ENCODE results near the gene LCE1D.

Gene LCE1D

DNA sequence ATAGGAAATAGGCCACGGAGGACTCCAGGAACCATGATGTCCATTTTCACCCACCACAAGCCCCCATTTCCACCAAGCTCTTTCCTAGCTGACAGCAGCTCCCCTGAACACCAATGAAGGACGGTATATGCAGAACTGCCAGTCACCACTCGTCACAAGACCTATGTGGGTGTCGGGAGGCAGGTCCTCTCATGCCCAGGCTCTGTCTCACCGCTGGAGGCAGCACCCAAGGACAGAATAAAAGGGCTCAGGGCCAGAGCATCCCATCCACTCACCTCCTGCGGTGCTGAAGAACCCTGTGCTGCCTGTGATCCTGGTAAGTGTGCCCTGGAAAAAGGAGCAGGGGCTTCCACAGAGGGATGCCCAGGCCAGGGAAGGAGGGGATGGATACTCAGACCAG lies 21.6 kb upstream of the LCE1D start, which contains the start of gene LCE1F:
Gene LCE1F, plus strand, starts transcription at position 266 of the 400 bp plus-strand sequence. CDS start 1,232 bp downstream, outside the sequence.
- H3K9me3 ChIP-seq (ENCODE audit: control insufficient read depth, low read length) = no peaks in the 10 kb centered on the region
- no peaks in the 10 kb centered on the region for H3K4me1 ChIP-seq (ENCODE audit: control insufficient read depth, insufficient read depth, low read length)
- no peak within 1 kb of the TSS for H3K4me3 ChIP-seq (ENCODE audit: low read length)
- H3K27me3 ChIP-seq (ENCODE audit: control insufficient read depth, insufficient read depth, low read length) = no peaks in the 10 kb centered on the region
- H3K9ac ChIP-seq (ENCODE audit: low read length) = no peak within 1 kb of the TSS
- H3K36me3 ChIP-seq (ENCODE audit: control insufficient read depth, insufficient read depth, low read length) = no peaks in the 10 kb centered on the region

GRCh38 chr1:152776361-152776760 lies 20.2 kb upstream of the LCE1D start:
- Histone ChIP-seq H3K9ac (ENCODE audit: low read length) (no peak overlapping the region), H3K27me3 (ENCODE audit: control insufficient read depth, insufficient read depth, low read length) (no peaks in the 10 kb centered on the region), H3K36me3 (ENCODE audit: control insufficient read depth, insufficient read depth, low read length) (no peaks in the 10 kb centered on the region), H3K4me3 (ENCODE audit: low read length) (no peak overlapping the region), H3K4me1 (ENCODE audit: control insufficient read depth, insufficient read depth, low read length) (no peaks in the 10 kb centered on the region), H3K9me3 (ENCODE audit: control insufficient read depth, low read length) (no peaks in the 10 kb centered on the region)

GRCh38 chr1:152777510-152778137 lies 18.9 kb upstream of the LCE1D start:
- Histone ChIP-seq H3K9ac (ENCODE audit: low read length) (no peak overlapping the region), H3K36me3 (ENCODE audit: control insufficient read depth, insufficient read depth, low read length) (no peaks in the 10 kb centered on the region), H3K27me3 (ENCODE audit: control insufficient read depth, insufficient read depth, low read length) (no peaks in the 10 kb centered on the region), H3K9me3 (ENCODE audit: control insufficient read depth, low read length) (no peaks in the 10 kb centered on the region), H3K4me1 (ENCODE audit: control insufficient read depth, insufficient read depth, low read length) (no peaks in the 10 kb centered on the region), H3K4me3 (ENCODE audit: low read length) (no peak overlapping the region)

DNA sequence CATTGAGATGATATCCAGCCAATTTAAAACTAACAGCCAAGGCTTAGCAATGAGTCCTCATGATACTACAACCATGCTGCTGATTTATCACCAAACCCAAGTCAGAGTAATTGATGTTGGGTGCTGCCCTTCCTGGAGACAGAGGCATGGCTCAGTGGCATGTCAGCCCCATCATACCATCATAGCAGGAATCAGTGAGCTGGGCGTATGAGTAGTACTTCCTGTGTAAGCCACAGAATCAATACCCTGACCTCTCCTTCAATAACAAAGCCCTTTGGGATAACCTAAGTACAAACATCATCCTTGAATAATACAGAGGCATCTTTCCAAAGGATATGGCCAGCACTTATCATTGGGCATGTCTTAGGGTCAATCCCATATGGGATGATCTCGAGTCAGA lies 13.4 kb upstream of the LCE1D start:
- no peaks in the 10 kb centered on the region for H3K9me3 ChIP-seq (ENCODE audit: control insufficient read depth, low read length)
- H3K36me3 ChIP-seq (ENCODE audit: control insufficient read depth, insufficient read depth, low read length) = no peaks in the 10 kb centered on the region
- peaks cover 3% of the 10 kb centered on the region for H3K4me1 ChIP-seq (ENCODE audit: control insufficient read depth, insufficient read depth, low read length)
- no peak overlapping the region for H3K9ac ChIP-seq (ENCODE audit: low read length)
- no peak overlapping the region for H3K4me3 ChIP-seq (ENCODE audit: low read length)
- no peaks in the 10 kb centered on the region for H3K27me3 ChIP-seq (ENCODE audit: control insufficient read depth, insufficient read depth, low read length)

DNA sequence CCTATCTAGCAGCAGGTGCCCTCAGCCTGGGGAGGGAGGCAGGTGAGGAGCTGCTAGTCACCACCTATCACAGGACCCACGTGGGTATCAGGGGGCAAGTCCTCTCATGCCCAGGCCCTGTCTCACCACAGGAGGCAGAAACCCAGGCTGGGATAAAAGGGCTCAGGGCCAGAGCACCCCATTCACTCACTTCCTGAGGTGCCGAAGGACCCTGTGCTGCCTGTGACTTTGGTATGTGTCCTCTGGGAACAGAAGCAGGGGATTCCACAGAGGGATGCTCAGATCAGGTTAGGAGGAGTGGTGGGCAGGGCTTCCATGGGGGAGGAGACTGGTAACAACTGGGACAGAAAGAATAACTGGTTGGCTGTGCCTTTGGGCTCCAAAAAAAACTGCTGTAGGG lies 10.4 kb upstream of the LCE1D start, which contains the start of gene LCE1E:
Gene LCE1E, plus strand, starts transcription at position 181 of the 400 bp plus-strand sequence. CDS start 1,043 bp downstream, outside the sequence.
- Histone ChIP-seq H3K27me3 (ENCODE audit: control insufficient read depth, insufficient read depth, low read length) (no peaks in the 10 kb centered on the region), H3K9me3 (ENCODE audit: control insufficient read depth, low read length) (no peaks in the 10 kb centered on the region), H3K9ac (ENCODE audit: low read length) (no peak within 1 kb of the TSS), H3K4me1 (ENCODE audit: control insufficient read depth, insufficient read depth, low read length) (peaks cover 3% of the 10 kb centered on the region), H3K36me3 (ENCODE audit: control insufficient read depth, insufficient read depth, low read length) (no peaks in the 10 kb centered on the region), H3K4me3 (ENCODE audit: low read length) (no peak within 1 kb of the TSS)

DNA sequence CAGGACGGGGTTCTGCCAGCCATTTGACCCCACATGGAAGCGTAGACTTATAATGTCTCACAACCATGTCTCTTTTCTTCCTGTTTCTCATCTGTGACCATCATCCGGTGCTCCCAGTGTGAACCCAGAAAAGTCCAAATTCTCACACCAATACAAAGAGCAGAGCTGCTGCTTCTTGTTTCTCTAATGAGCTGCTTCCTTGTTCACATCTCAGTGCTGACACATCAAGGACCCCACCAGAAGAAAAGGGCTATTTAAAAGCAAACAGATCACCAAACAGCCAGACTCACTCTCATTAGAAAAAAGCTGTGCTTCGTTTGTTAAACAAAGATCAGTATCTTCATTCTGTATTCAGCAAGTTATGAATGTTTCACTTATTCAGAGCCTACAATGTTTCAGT lies 835 bp upstream of the LCE1D start:
- Histone ChIP-seq H3K27me3 (ENCODE audit: control insufficient read depth, insufficient read depth, low read length) (no peaks in the 10 kb centered on the region), H3K4me3 (ENCODE audit: low read length) (no peak overlapping the region), H3K9ac (ENCODE audit: low read length) (no peak overlapping the region), H3K36me3 (ENCODE audit: control insufficient read depth, insufficient read depth, low read length) (no peaks in the 10 kb centered on the region), H3K4me1 (ENCODE audit: control insufficient read depth, insufficient read depth, low read length) (no peaks in the 10 kb centered on the region), H3K9me3 (ENCODE audit: control insufficient read depth, low read length) (no peaks in the 10 kb centered on the region)

GRCh38 chr1:152801333-152801732 lies 4.8 kb downstream of the LCE1D start:
- Histone ChIP-seq H3K27me3 (ENCODE audit: control insufficient read depth, insufficient read depth, low read length) (no peaks in the 10 kb centered on the region), H3K36me3 (ENCODE audit: control insufficient read depth, insufficient read depth, low read length) (no peaks in the 10 kb centered on the region), H3K4me1 (ENCODE audit: control insufficient read depth, insufficient read depth, low read length) (no peaks in the 10 kb centered on the region)

DNA sequence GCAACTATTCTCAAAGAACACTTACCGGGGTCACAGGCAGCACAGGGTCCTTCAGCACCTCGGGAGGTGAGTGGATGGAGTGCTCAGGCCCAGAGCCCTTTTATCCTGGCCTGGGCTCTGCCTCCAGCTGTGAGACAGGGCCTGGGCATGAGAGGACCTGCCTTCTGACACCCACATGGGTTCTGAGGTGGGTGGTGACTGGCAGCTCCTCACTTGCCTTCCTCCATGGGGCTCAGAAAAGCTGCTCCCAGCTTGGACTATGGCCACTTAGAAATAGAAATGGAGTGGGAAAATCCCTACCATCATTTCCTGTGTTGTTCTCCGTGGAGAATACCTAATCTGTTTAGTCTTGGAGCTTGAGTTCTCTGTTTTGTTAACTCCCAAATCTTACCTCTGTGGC lies 10.1 kb downstream of the LCE1D start, which contains the start of gene LCE1C:
Gene LCE1C, minus strand, starts transcription at position 76 of the 400 bp plus-strand sequence. CDS start 1,173 bp downstream, outside the sequence.
- no peaks in the 10 kb centered on the region for H3K27me3 ChIP-seq (ENCODE audit: control insufficient read depth, insufficient read depth, low read length)
- H3K9me3 ChIP-seq (ENCODE audit: control insufficient read depth, low read length) = no peaks in the 10 kb centered on the region
- no peak within 1 kb of the TSS for H3K9ac ChIP-seq (ENCODE audit: low read length)
- H3K4me3 ChIP-seq (ENCODE audit: low read length) = no peak within 1 kb of the TSS
- no peaks in the 10 kb centered on the region for H3K4me1 ChIP-seq (ENCODE audit: control insufficient read depth, insufficient read depth, low read length)
- no peaks in the 10 kb centered on the region for H3K36me3 ChIP-seq (ENCODE audit: control insufficient read depth, insufficient read depth, low read length)

More at GRCh38 chr1:152801333-152801732, 4.8 kb downstream of the LCE1D start:
- Histone ChIP-seq H3K9me3 (ENCODE audit: control insufficient read depth, low read length) (no peaks in the 10 kb centered on the region), H3K4me3 (ENCODE audit: low read length) (no peak overlapping the region), H3K9ac (ENCODE audit: low read length) (no peak overlapping the region)

GRCh38 chr1:152811050-152811449 lies 14.5 kb downstream of the LCE1D start:
- H3K9ac ChIP-seq (ENCODE audit: low read length) = no peak overlapping the region
- no peaks in the 10 kb centered on the region for H3K36me3 ChIP-seq (ENCODE audit: control insufficient read depth, insufficient read depth, low read length)
- no peaks in the 10 kb centered on the region for H3K9me3 ChIP-seq (ENCODE audit: control insufficient read depth, low read length)
- no peaks in the 10 kb centered on the region for H3K4me1 ChIP-seq (ENCODE audit: control insufficient read depth, insufficient read depth, low read length)
- H3K27me3 ChIP-seq (ENCODE audit: control insufficient read depth, insufficient read depth, low read length) = no peaks in the 10 kb centered on the region
- H3K4me3 ChIP-seq (ENCODE audit: low read length) = no peak overlapping the region

DNA sequence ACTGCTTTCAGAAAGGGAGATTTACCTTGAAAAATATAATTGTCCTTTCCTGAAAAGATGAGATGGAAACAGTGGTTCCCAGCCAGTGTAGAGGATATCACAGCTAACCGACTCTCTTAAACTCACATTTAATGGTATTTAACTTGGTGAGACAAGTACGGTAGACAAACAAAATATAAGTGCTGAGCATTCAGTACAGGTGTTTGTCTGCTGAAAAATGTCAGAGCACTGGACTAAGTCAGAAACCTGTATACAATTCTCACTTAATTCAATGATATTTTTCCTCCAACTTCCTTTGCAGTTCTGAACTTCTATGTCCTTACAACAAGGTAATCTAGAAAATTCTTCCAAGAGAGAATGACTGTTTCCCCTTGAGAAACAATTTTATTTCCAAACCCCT lies 15.2 kb downstream of the LCE1D start, which contains the start of gene LCE1B:
Gene LCE1B, plus strand, starts transcription at position 301 of the 400 bp plus-strand sequence. CDS start 476 bp downstream, outside the sequence.
- Histone ChIP-seq H3K36me3 (ENCODE audit: control insufficient read depth, insufficient read depth, low read length) (no peaks in the 10 kb centered on the region), H3K4me3 (ENCODE audit: low read length) (no peak within 1 kb of the TSS), H3K4me1 (ENCODE audit: control insufficient read depth, insufficient read depth, low read length) (no peaks in the 10 kb centered on the region), H3K9me3 (ENCODE audit: control insufficient read depth, low read length) (no peaks in the 10 kb centered on the region), H3K27me3 (ENCODE audit: control insufficient read depth, insufficient read depth, low read length) (no peaks in the 10 kb centered on the region), H3K9ac (ENCODE audit: low read length) (no peak within 1 kb of the TSS)

GRCh38 chr1:152817309-152817708 lies 20.8 kb downstream of the LCE1D start:
- Histone ChIP-seq H3K36me3 (ENCODE audit: control insufficient read depth, insufficient read depth, low read length) (no peaks in the 10 kb centered on the region), H3K4me3 (ENCODE audit: low read length) (no peak overlapping the region), H3K27me3 (ENCODE audit: control insufficient read depth, insufficient read depth, low read length) (no peaks in the 10 kb centered on the region), H3K9me3 (ENCODE audit: control insufficient read depth, low read length) (no peaks in the 10 kb centered on the region), H3K9ac (ENCODE audit: low read length) (no peak overlapping the region), H3K4me1 (ENCODE audit: control insufficient read depth, insufficient read depth, low read length) (no peaks in the 10 kb centered on the region)

DNA sequence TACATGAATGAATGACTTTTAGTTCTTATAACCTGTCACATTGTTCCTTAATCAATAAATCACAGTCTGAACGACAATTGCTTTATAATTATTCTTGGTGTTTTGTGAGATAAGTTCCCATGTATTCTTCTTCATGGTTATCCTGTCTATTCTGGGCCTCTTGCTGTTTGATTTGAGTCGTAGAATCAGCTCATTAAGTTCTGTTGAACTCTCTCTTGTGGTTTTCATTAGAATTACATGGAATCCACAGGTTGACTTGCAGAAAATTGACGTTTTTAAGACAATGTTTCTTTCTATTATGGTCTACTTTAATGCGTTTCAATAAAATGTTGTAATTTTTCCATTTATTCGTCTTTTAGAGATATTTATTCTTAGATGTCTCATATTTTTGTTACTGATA lies 26.8 kb downstream of the LCE1D start:
- no peaks in the 10 kb centered on the region for H3K9me3 ChIP-seq (ENCODE audit: control insufficient read depth, low read length)
- H3K9ac ChIP-seq (ENCODE audit: low read length) = no peak overlapping the region

More for the DNA sequence above, 26.8 kb downstream of the LCE1D start:
- Histone ChIP-seq H3K36me3 (ENCODE audit: control insufficient read depth, insufficient read depth, low read length) (no peaks in the 10 kb centered on the region), H3K4me3 (ENCODE audit: low read length) (no peak overlapping the region), H3K27me3 (ENCODE audit: control insufficient read depth, insufficient read depth, low read length) (no peaks in the 10 kb centered on the region), H3K4me1 (ENCODE audit: control insufficient read depth, insufficient read depth, low read length) (no peaks in the 10 kb centered on the region)
